ENCODE results near the gene LRMDA. TPM values are rescaled to one million over a fixed set of nuclear protein-coding genes. Genes with fewer than 3 reads are reported as not detected.
"Not testable (repeated sequence)": the region's sequence is repeated elsewhere in the genome, so short reads cannot be mapped to it uniquely, and the experiment has no call there.

LRMDA gene
- total RNA-seq, 1 experiment from 2014 or later, result 20.3 TPM

GRCh38 chr10:75743291-75743778 is 311.9 kb downstream of the LRMDA start:
- no peak for DNase-seq (ENCODE audit: low read depth)
- in situ Hi-C loops (cut with HindIII; ENCODE audit: low pct_unique_long_range_greater_than_20kb, low sequenced_read_pairs), result no loop called here

- in situ Hi-C loops (cut with HindIII; ENCODE audit: low pct_unique_long_range_greater_than_20kb, low sequenced_read_pairs), result no loop called here
- DNase-seq (ENCODE audit: low read depth), result no peak
Measured at GRCh38 chr10:75744261-75744660, 312.8 kb downstream of the LRMDA start.

GRCh38 chr10:75746356-75746755 is 314.9 kb downstream of the LRMDA start:
- in situ Hi-C loops (cut with HindIII; ENCODE audit: low pct_unique_long_range_greater_than_20kb, low sequenced_read_pairs), result no loop called here
- no peak for DNase-seq (ENCODE audit: low read depth)

GRCh38 chr10:75750093-75750875 is 318.9 kb downstream of the LRMDA start:
- DNase-seq (ENCODE audit: low read depth); in situ Hi-C loops (cut with HindIII; ENCODE audit: low pct_unique_long_range_greater_than_20kb, low sequenced_read_pairs): not testable (repeated sequence)

GRCh38 chr10:75751232-75751631 is 319.8 kb downstream of the LRMDA start:
- DNase-seq (ENCODE audit: low read depth), result no peak
- in situ Hi-C loops (cut with HindIII; ENCODE audit: low pct_unique_long_range_greater_than_20kb, low sequenced_read_pairs), result no loop called here

GRCh38 chr10:75753621-75754020 is 322.2 kb downstream of the LRMDA start:
- in situ Hi-C loops (cut with HindIII; ENCODE audit: low pct_unique_long_range_greater_than_20kb, low sequenced_read_pairs), result no loop called here
- DNase-seq (ENCODE audit: low read depth), result no peak

GRCh38 chr10:75754096-75754831 is 322.8 kb downstream of the LRMDA start:
- no peak for DNase-seq (ENCODE audit: low read depth)
- in situ Hi-C loops (cut with HindIII; ENCODE audit: low pct_unique_long_range_greater_than_20kb, low sequenced_read_pairs), result no loop called here

GRCh38 chr10:75755528-75755927 is 324.1 kb downstream of the LRMDA start:
- no peak for DNase-seq (ENCODE audit: low read depth)

GRCh38 chr10:75761289-75761688 is 329.9 kb downstream of the LRMDA start:
- DNase-seq (ENCODE audit: low read depth), result no peak
- in situ Hi-C loops (cut with HindIII; ENCODE audit: low pct_unique_long_range_greater_than_20kb, low sequenced_read_pairs), result no loop called here

More at GRCh38 chr10:75755528-75755927, 324.1 kb downstream of the LRMDA start:
- in situ Hi-C loops (cut with HindIII; ENCODE audit: low pct_unique_long_range_greater_than_20kb, low sequenced_read_pairs), result no loop called here

GRCh38 chr10:75762431-75762802 is 331.0 kb downstream of the LRMDA start:
- no peak for DNase-seq (ENCODE audit: low read depth)
- in situ Hi-C loops (cut with HindIII; ENCODE audit: low pct_unique_long_range_greater_than_20kb, low sequenced_read_pairs), result no loop called here

GRCh38 chr10:75763652-75764051 is 332.2 kb downstream of the LRMDA start:
- DNase-seq (ENCODE audit: low read depth), result no peak
- in situ Hi-C loops (cut with HindIII; ENCODE audit: low pct_unique_long_range_greater_than_20kb, low sequenced_read_pairs), result no loop called here

- no peak for DNase-seq (ENCODE audit: low read depth)
- in situ Hi-C loops (cut with HindIII; ENCODE audit: low pct_unique_long_range_greater_than_20kb, low sequenced_read_pairs), result no loop called here
Measured at GRCh38 chr10:75764974-75765788, 333.8 kb downstream of the LRMDA start.

GRCh38 chr10:75765789-75766096 is 334.3 kb downstream of the LRMDA start:
- in situ Hi-C loops (cut with HindIII; ENCODE audit: low pct_unique_long_range_greater_than_20kb, low sequenced_read_pairs), result no loop called here
- DNase-seq (ENCODE audit: low read depth), result no peak

GRCh38 chr10:75766106-75766505 is 334.7 kb downstream of the LRMDA start:
- in situ Hi-C loops (cut with HindIII; ENCODE audit: low pct_unique_long_range_greater_than_20kb, low sequenced_read_pairs), result no loop called here

GRCh38 chr10:75766752-75767151 is 335.3 kb downstream of the LRMDA start:
- in situ Hi-C loops (cut with HindIII; ENCODE audit: low pct_unique_long_range_greater_than_20kb, low sequenced_read_pairs); DNase-seq (ENCODE audit: low read depth): not testable (repeated sequence)

More at GRCh38 chr10:75766106-75766505, 334.7 kb downstream of the LRMDA start:
- no peak for DNase-seq (ENCODE audit: low read depth)

- in situ Hi-C loops (cut with HindIII; ENCODE audit: low pct_unique_long_range_greater_than_20kb, low sequenced_read_pairs), result no loop called here
- DNase-seq (ENCODE audit: low read depth), result no peak
Measured at GRCh38 chr10:75770626-75771081, 339.2 kb downstream of the LRMDA start.

GRCh38 chr10:75771606-75772005 is 340.2 kb downstream of the LRMDA start:
- in situ Hi-C loops (cut with HindIII; ENCODE audit: low pct_unique_long_range_greater_than_20kb, low sequenced_read_pairs), result no loop called here
- DNase-seq (ENCODE audit: low read depth), result no peak

GRCh38 chr10:75772153-75772887 is 340.9 kb downstream of the LRMDA start:
- in situ Hi-C loops (cut with HindIII; ENCODE audit: low pct_unique_long_range_greater_than_20kb, low sequenced_read_pairs), result no loop called here

More at GRCh38 chr10:75772153-75772887, 340.9 kb downstream of the LRMDA start:
- DNase-seq (ENCODE audit: low read depth), result no peak
